HCT116 (cell line): ENCODE measurements around the gene FAM20C. TPM values are rescaled to one million over a fixed set of nuclear protein-coding genes. Genes with fewer than 3 reads are reported as not detected.

Experiments used
- ATAC-seq: fragments of 200-7000 bp; cut with Tn5 transposase; 2 replicates; pipeline ENCODE4 v1.9.1; 2020; ENCODE audit warnings: mild to moderate bottlenecking, moderate library complexity
- BruUV-seq: library from RNA; stranded (reverse); fragments of 400-500 nt; replicated peaks from 2 replicates; lab custom pipeline; 2021; lab: Mats Ljungman, UMichigan
- CTCF ChIA-PET: fragments of 300-600 bp; sonication (Branson Sonifier 250); formaldehyde crosslinking; loops from one replicate; lab custom pipeline; 2021; ENCODE audit warnings: antibody characterized with exemption; lab: Charles Lee
- POLR2A ChIA-PET: fragments of 300-600, 350-600 bp; sonication (Branson Sonifier 250); formaldehyde crosslinking; loops from one replicate; lab custom pipeline; 2021; ENCODE audit warnings: antibody characterized with exemption; lab: Charles Lee
- RAD21 ChIA-PET, 2 experiments: fragments of 300-600 bp; sonication (Branson Sonifier 250); formaldehyde crosslinking; loops; one replicate each; lab custom pipeline; 2023; ENCODE audit warnings: low total read pairs in 2 of 2; ENCODE audit not compliant: uncharacterized antibody in 2 of 2, unreplicated experiment in 2 of 2, low non-redundant PET in 1 of 2; lab: Charles Lee
- DNase-seq: peaks from one replicate; pipeline ENCODE4 v3.0.0-alpha.2; 2010; ENCODE audit warnings: low read depth, low spot score
- H2AFZ ChIP-seq: fragments of 200-600 bp; shearing (Covaris generic), sonication (generic); 2 replicates; pipeline ENCODE4 v1.6.1; 2017; ENCODE audit warnings: low read depth, mixed run types, mixed read lengths, antibody characterized with exemption, low read length; ENCODE audit not compliant: poor library complexity, severe bottlenecking
- H3K27ac ChIP-seq: 2 replicates; pipeline ENCODE4 v1.5.1; 2012; ENCODE audit warnings: low read depth, low read length
- H3K27me3 ChIP-seq: fragments of 200-600 bp; sonication (generic); 2 replicates; pipeline ENCODE4 v1.6.1; 2016; ENCODE audit warnings: mixed run types, low read length, mixed read lengths; ENCODE audit not compliant: insufficient read depth
- H3K36me3 ChIP-seq, 2 experiments: fragments of 200-500 bp in 1 of 2; fragments of 200-600 bp in 1 of 2; sonication (Bioruptor generic) in 1 of 2; sonication (generic) in 1 of 2; 2 replicates each; pipeline versions ENCODE4 v1.5.1 to v1.6.1; 2014 to 2016; ENCODE audit warnings: low read length in 2 of 2, inconsistent platforms in 1 of 2, mixed read lengths in 1 of 2, mixed run types in 1 of 2; ENCODE audit not compliant: insufficient read depth in 2 of 2, control insufficient read depth in 1 of 2
- H3K4me1 ChIP-seq, 2 experiments: fragments of 200-600 bp in 1 of 2; sonication (generic) in 1 of 2; 2 replicates each; pipeline versions ENCODE4 v1.5.1 to v1.6.1; 2012 to 2017; ENCODE audit warnings: low read length in 2 of 2, inconsistent platforms in 1 of 2, mild to moderate bottlenecking in 1 of 2, mixed read lengths in 1 of 2, mixed run types in 1 of 2, moderate library complexity in 1 of 2; ENCODE audit not compliant: insufficient read depth in 2 of 2, control insufficient read depth in 1 of 2
- H3K4me2 ChIP-seq: fragments of 200-600 bp; sonication (generic); 2 replicates; pipeline ENCODE4 v1.6.1; 2017; ENCODE audit warnings: mixed run types, low read length, mixed read lengths
- H3K4me3 ChIP-seq, 2 experiments: fragments of 200-600 bp in 1 of 2; sonication (generic) in 1 of 2; replicated peaks in 1 of 2; 2 replicates each; pipeline ENCODE4 v1.5.1; 2011 to 2016; ENCODE audit warnings: low read length in 2 of 2, control low read depth in 1 of 2, low read depth in 1 of 2, mild to moderate bottlenecking in 1 of 2, mixed read lengths in 1 of 2, mixed run types in 1 of 2
- H3K79me2 ChIP-seq: fragments of 200-600 bp; sonication (generic); 2 replicates; pipeline ENCODE4 v1.6.1; 2017; ENCODE audit warnings: mild to moderate bottlenecking, mixed run types, low read length, moderate library complexity, mixed read lengths; ENCODE audit not compliant: insufficient read depth
- H3K9ac ChIP-seq: fragments of 200-600 bp; sonication (generic); 2 replicates; pipeline ENCODE4 v1.6.1; 2016; ENCODE audit warnings: low read length, mixed read lengths
- H3K9me2 ChIP-seq: fragments of 200-600 bp; sonication (generic), shearing (Covaris generic); 2 replicates; pipeline ENCODE4 v1.6.1; 2017; ENCODE audit warnings: mixed run types, mild to moderate bottlenecking, moderate library complexity; ENCODE audit not compliant: insufficient read depth
- H3K9me3 ChIP-seq, 2 experiments: fragments of 200-500 bp in 1 of 2; fragments of 200-600 bp in 1 of 2; sonication (Bioruptor generic) in 1 of 2; sonication (generic) in 1 of 2; 2 replicates each; pipeline ENCODE4 v1.6.1; 2014 to 2017; ENCODE audit warnings: low read length in 2 of 2, mixed read lengths in 2 of 2, inconsistent platforms in 1 of 2, low read depth in 1 of 2, mild to moderate bottlenecking in 1 of 2, mixed run types in 1 of 2, moderate library complexity in 1 of 2; ENCODE audit not compliant: control insufficient read depth in 1 of 2, insufficient read depth in 1 of 2
- H4K20me1 ChIP-seq: fragments of 200-600 bp; sonication (generic), shearing (Covaris generic); 2 replicates; pipeline ENCODE4 v1.6.1; 2017; ENCODE audit warnings: mixed run types, mild to moderate bottlenecking, moderate library complexity; ENCODE audit not compliant: insufficient read depth
- CBX3 ChIP-seq: IDR thresholded peaks from 2 replicates; pipeline ENCODE4 v1.6.1; 2012; ENCODE audit warnings: low read depth
- ELF1 ChIP-seq: IDR thresholded peaks from 2 replicates; pipeline ENCODE4 v1.6.1; 2012; ENCODE audit warnings: low read depth, borderline replicate concordance
- EZH2 ChIP-seq: fragments of 200-600 bp; sonication (generic); IDR thresholded peaks from 2 replicates; pipeline ENCODE4 v1.6.1; 2017; ENCODE audit warnings: antibody characterized with exemption, mixed run types
- EZH2phosphoT487 ChIP-seq: fragments of 200-600 bp; IDR thresholded peaks from 2 replicates; pipeline ENCODE4 v1.6.1; 2018; ENCODE audit warnings: antibody characterized with exemption, borderline replicate concordance
- FOSL1 ChIP-seq: IDR thresholded peaks from 2 replicates; pipeline ENCODE4 v1.6.1; 2012; ENCODE audit warnings: low read depth
- JUND ChIP-seq: IDR thresholded peaks from 2 replicates; pipeline ENCODE4 v1.6.1; 2012
- POLR2A ChIP-seq: IDR thresholded peaks from 2 replicates; pipeline ENCODE4 v1.7.0; 2011; ENCODE audit warnings: borderline replicate concordance; ENCODE audit not compliant: insufficient read depth, insufficient read length; ENCODE audit errors: extremely low read depth
- POLR2AphosphoS5 ChIP-seq: IDR thresholded peaks from 2 replicates; pipeline ENCODE4 v1.6.1; 2011; ENCODE audit warnings: mild to moderate bottlenecking, low read depth, low read length, moderate library complexity
- REST ChIP-seq: IDR thresholded peaks from 2 replicates; pipeline ENCODE4 v1.6.1; 2012; ENCODE audit warnings: low read depth
- SIN3A ChIP-seq: IDR thresholded peaks from 2 replicates; pipeline ENCODE4 v1.6.1; 2012; ENCODE audit warnings: low read depth
- SRF ChIP-seq: IDR thresholded peaks from 2 replicates; pipeline ENCODE4 v1.6.1; 2012; ENCODE audit warnings: low read depth
- intact Hi-C: fragments of 100-400 bp; cut with micrococcal nuclease; formaldehyde crosslinking; loops from 2 replicates; pipeline ENCODE4 v1.10.0; 2022
- total RNA-seq: library from RNA; stranded (reverse); gene quantifications from one replicate; pipeline ENCODE4 v1.2.1, GENCODE V29; 2021; ENCODE audit not compliant: unreplicated experiment

Gene FAM20C
- total RNA-seq, 1 experiment from 2014 or later, result 27.1 TPM

GRCh38 chr7:190196-190595 lies 2.2 kb upstream of the FAM20C start:
- Histone ChIP-seq H3K9me3 (no peaks in the 10 kb centered on the region), H3K4me2 (no peak overlapping the region), H3K27ac (no peak overlapping the region), H4K20me1 (no peaks in the 10 kb centered on the region), H3K79me2 (peaks cover 19% of the 10 kb centered on the region), H3K4me1 (peaks cover 10 to 21% of the 10 kb centered on the region in 2 experiments; a peak in 3 of 4 replicates), H3K4me3 (no peak overlapping the region), H3K9ac (no peak overlapping the region), H3K9me2 (no peaks in the 10 kb centered on the region), H3K36me3 (no peaks in the 10 kb centered on the region), H2AFZ (no peak overlapping the region), H3K27me3 (no peaks in the 10 kb centered on the region)
- ATAC-seq (no peak), DNase-seq (no peak)
- no TSS peak for BruUV-seq
- no peak for TF ChIP-seq REST
- TF ChIP-seq POLR2A, result no peak
- no peak for TF ChIP-seq EZH2
- TF ChIP-seq SIN3A, result no peak
- no peak for TF ChIP-seq JUND
- no peak for TF ChIP-seq POLR2AphosphoS5
- no peak for TF ChIP-seq SRF
- TF ChIP-seq EZH2phosphoT487, result no peak
- TF ChIP-seq ELF1, result no peak
- no peak for TF ChIP-seq FOSL1
- TF ChIP-seq CBX3, result no peak
- intact Hi-C loops, result no loop called here
- RAD21 ChIA-PET, result no interaction called here
- CTCF ChIA-PET, result no interaction called here
- POLR2A ChIA-PET, result no interaction called here
